Smooth muscle cell (in vitro differentiated cells): Measurements from ENCODE around the gene ERN2. TPM values are rescaled to one million over a fixed set of nuclear protein-coding genes. Genes with fewer than 3 reads are reported as not detected.

Source experiments
- DNase-seq: peaks from one replicate; lab custom pipeline; 2025; ENCODE audit not compliant: unreplicated experiment; lab: John Stamatoyannopoulos, UW
- H2AFZ ChIP-seq: fragments of 200-600 bp; sonication (generic); 2 replicates; pipeline ENCODE4 v1.6.0; 2016; ENCODE audit warnings: antibody characterized with exemption, low read depth, mild to moderate bottlenecking
- H3F3A ChIP-seq: fragments of 200-600 bp; sonication (generic); 2 replicates; pipeline ENCODE4 v1.6.0; 2017; ENCODE audit warnings: antibody characterized with exemption, low read depth
- H3K27ac ChIP-seq: fragments of 200-600 bp; sonication (generic); 2 replicates; pipeline ENCODE4 v1.5.1; 2016; ENCODE audit warnings: low read depth, mild to moderate bottlenecking
- H3K27me3 ChIP-seq: fragments of 200-600 bp; sonication (generic); 2 replicates; pipeline ENCODE4 v1.6.1; 2016; ENCODE audit warnings: low read depth, mild to moderate bottlenecking
- H3K36me3 ChIP-seq: fragments of 200-600 bp; sonication (generic); 2 replicates; pipeline ENCODE4 v1.5.1; 2016; ENCODE audit warnings: low read depth
- H3K4me1 ChIP-seq: fragments of 200-600 bp; sonication (generic); 2 replicates; pipeline ENCODE4 v1.5.1; 2016; ENCODE audit warnings: low read depth
- H3K4me2 ChIP-seq: fragments of 200-600 bp; sonication (generic); 2 replicates; pipeline ENCODE4 v1.6.0; 2016; ENCODE audit warnings: mild to moderate bottlenecking
- H3K4me3 ChIP-seq: fragments of 200-600 bp; sonication (generic); 2 replicates; pipeline ENCODE4 v1.5.1; 2016; ENCODE audit warnings: mild to moderate bottlenecking
- H3K79me2 ChIP-seq: fragments of 200-600 bp; sonication (generic); 2 replicates; pipeline ENCODE4 v1.6.0; 2016; ENCODE audit warnings: low read depth, mild to moderate bottlenecking
- H3K9ac ChIP-seq: fragments of 200-600 bp; sonication (generic); 2 replicates; pipeline ENCODE4 v1.6.0; 2016; ENCODE audit warnings: low read depth
- H3K9me3 ChIP-seq: fragments of 200-600 bp; sonication (generic); replicated peaks from 2 replicates; pipeline ENCODE4 v1.5.1; 2016; ENCODE audit warnings: low read depth
- H4K20me1 ChIP-seq: fragments of 200-600 bp; sonication (generic); 2 replicates; pipeline ENCODE4 v1.6.0; 2016; ENCODE audit warnings: low read depth
- WGBS: methylation state at CpG from one replicate; pipeline ENCODE4 v1.1.7; 2016; ENCODE audit warnings: low lambda C conversion rate; 5-methylcytosine and 5-hydroxymethylcytosine counted together
- polyA plus RNA-seq: library from polyadenylated mRNA; unstranded; fragments of >200 nt; fragmentation: Nextera tagmentation; extraction: Ambion mirVana; gene quantifications from 2 replicates; pipeline ENCODE4 v1.2.1, GENCODE V29; 2016
- total RNA-seq: library from RNA; depleted of rRNA; stranded (reverse); fragments of >200 nt; gene quantifications from 2 replicates; pipeline ENCODE4 v1.2.3, GENCODE V29; 2014
- TF ChIP-seq, protein P1 (sequence below): fragments of 200-600 bp; sonication (generic); IDR thresholded peaks from 2 replicates; pipeline ENCODE4 v1.5.1; 2017; ENCODE audit warnings: borderline replicate concordance, mild to moderate bottlenecking, antibody characterized with exemption; ENCODE audit not compliant: insufficient read depth, poor library complexity, severe bottlenecking

ERN2 gene
- total and polyA plus RNA-seq, 2 experiments from 2014 or later: not detected

DNA sequence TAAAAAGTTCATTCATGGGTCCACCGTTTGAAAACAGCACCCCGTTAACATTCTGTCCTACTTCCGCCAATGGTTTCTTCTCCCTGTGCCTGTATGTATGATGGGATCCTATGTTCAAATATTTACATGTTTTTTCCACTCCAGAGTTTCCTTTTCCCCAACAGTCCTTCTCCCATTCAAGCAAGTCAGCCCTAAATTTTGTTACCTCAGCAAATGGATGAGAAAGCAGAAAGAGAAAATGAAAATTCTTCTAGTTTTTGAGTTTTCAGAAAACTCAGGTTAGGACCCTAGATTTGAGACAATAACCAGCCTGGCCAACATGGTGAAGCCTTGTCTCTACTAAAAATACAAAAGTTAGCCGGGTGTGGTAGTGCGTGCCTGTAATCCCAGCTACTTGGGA is 3.5 kb upstream of the ERN2 start:
- Histone ChIP-seq H3K27me3 (peaks cover 61% of the 10 kb centered on the region), H3K9me3 (no peaks in the 10 kb centered on the region), H2AFZ (no peak overlapping the region), H3K9ac (no peak overlapping the region), H3K4me2 (no peak overlapping the region), H3K4me1 (no peaks in the 10 kb centered on the region), H3K27ac (no peak overlapping the region), H4K20me1 (no peaks in the 10 kb centered on the region), H3K4me3 (no peak overlapping the region), H3F3A (no peaks in the 10 kb centered on the region), H3K79me2 (no peaks in the 10 kb centered on the region), H3K36me3 (no peaks in the 10 kb centered on the region)
- WGBS: 93% methylated on average over 5 of the region's 5 CpGs
- no peak for DNase-seq
- TF ChIP-seq, protein P1, sequence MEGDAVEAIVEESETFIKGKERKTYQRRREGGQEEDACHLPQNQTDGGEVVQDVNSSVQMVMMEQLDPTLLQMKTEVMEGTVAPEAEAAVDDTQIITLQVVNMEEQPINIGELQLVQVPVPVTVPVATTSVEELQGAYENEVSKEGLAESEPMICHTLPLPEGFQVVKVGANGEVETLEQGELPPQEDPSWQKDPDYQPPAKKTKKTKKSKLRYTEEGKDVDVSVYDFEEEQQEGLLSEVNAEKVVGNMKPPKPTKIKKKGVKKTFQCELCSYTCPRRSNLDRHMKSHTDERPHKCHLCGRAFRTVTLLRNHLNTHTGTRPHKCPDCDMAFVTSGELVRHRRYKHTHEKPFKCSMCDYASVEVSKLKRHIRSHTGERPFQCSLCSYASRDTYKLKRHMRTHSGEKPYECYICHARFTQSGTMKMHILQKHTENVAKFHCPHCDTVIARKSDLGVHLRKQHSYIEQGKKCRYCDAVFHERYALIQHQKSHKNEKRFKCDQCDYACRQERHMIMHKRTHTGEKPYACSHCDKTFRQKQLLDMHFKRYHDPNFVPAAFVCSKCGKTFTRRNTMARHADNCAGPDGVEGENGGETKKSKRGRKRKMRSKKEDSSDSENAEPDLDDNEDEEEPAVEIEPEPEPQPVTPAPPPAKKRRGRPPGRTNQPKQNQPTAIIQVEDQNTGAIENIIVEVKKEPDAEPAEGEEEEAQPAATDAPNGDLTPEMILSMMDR: no peak

DNA sequence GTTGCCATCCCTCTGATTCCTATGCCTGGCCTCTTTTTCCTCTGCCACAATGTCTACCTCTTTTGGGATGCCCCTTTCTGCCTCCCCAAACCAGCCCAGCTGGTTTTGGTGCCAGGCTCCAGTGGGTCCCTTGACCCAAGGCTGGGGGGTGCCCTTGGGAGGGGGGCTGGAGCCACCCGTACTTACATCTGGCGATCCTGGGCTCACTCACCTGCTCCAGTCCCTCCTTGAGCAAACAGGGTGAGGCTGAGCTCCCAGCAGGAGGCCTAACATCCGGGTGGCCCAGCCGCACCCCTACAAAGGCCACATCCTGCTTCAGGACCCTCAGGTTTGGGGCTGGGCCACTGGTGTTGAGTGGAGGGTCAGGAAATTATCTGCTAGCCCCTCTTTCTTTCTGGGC is 1.2 kb downstream of the ERN2 start:
- H3K79me2 ChIP-seq: no peaks in the 10 kb centered on the region
- WGBS: 94% methylated on average over 4 of the region's 4 CpGs
- peaks cover 57% of the 10 kb centered on the region for H3K27me3 ChIP-seq
- H3K4me2 ChIP-seq: no peak overlapping the region
- H2AFZ ChIP-seq: no peak overlapping the region
- H3K4me3 ChIP-seq: no peak overlapping the region
- no peaks in the 10 kb centered on the region for H4K20me1 ChIP-seq
- no peak overlapping the region for H3K9ac ChIP-seq
- H3K27ac ChIP-seq: no peak overlapping the region
- TF ChIP-seq, protein P1: no peak
- no peaks in the 10 kb centered on the region for H3K36me3 ChIP-seq
- H3K4me1 ChIP-seq: no peaks in the 10 kb centered on the region
- no peak for DNase-seq
- H3F3A ChIP-seq: no peaks in the 10 kb centered on the region
- H3K9me3 ChIP-seq: no peaks in the 10 kb centered on the region

DNA sequence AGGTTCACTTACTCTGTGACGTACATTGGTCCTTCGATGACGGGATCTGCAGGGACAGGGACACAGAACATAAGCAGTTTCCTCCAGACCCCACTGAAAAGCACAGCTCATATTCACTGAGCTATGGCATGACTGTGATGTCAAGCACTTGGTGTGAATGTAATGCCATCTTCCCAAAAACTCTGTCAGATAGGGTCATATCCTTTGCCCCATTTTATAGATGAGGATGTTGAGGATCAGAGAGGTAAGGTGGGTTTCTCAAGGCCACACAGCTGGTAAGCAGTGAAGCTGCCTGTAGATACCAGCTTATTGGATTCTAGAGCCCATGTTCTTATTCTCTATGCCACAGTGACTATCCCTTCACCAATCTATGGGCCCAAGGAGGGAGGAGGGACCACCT is 2.5 kb downstream of the ERN2 start:
- no peaks in the 10 kb centered on the region for H4K20me1 ChIP-seq
- no peak overlapping the region for H3K27ac ChIP-seq
- no peaks in the 10 kb centered on the region for H3K9me3 ChIP-seq
- TF ChIP-seq, protein P1: no peak
- H3K9ac ChIP-seq: no peak overlapping the region
- peaks cover 51% of the 10 kb centered on the region for H3K27me3 ChIP-seq
- H3K79me2 ChIP-seq: no peaks in the 10 kb centered on the region
- H3K36me3 ChIP-seq: no peaks in the 10 kb centered on the region
- DNase-seq: no peak
- WGBS: 86% methylated on average over 3 of the region's 3 CpGs
- H3K4me1 ChIP-seq: no peaks in the 10 kb centered on the region
- H2AFZ ChIP-seq: no peak overlapping the region
- H3F3A ChIP-seq: no peaks in the 10 kb centered on the region
- no peak overlapping the region for H3K4me3 ChIP-seq
- H3K4me2 ChIP-seq: no peak overlapping the region

DNA sequence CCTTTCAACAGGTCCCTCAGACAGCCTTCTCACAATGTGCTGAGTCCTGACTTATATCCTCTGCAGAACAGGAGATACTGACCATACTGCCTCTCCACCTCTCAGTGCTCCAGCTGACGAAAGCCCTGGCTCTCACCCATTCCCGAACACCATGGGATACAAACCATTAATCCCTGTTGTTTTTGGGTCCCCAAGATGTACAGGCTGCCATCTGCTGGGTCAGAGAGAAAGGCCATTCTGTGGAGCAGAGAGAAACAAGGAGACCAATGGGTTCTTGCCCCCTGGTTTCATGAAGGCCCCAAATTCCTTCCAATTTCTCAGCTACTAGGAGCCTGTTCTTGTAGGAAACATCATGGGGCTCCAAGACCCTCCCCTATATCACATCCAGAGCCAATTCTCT is 3.0 kb downstream of the ERN2 start:
- H4K20me1 ChIP-seq: no peaks in the 10 kb centered on the region
- H3F3A ChIP-seq: no peaks in the 10 kb centered on the region
- no peak overlapping the region for H3K4me2 ChIP-seq
- H3K4me1 ChIP-seq: no peaks in the 10 kb centered on the region
- H3K9ac ChIP-seq: no peak overlapping the region
- H3K4me3 ChIP-seq: no peak overlapping the region
- H2AFZ ChIP-seq: no peak overlapping the region
- H3K27me3 ChIP-seq: peaks cover 46% of the 10 kb centered on the region
- no peaks in the 10 kb centered on the region for H3K79me2 ChIP-seq
- H3K36me3 ChIP-seq: no peaks in the 10 kb centered on the region
- TF ChIP-seq, protein P1: no peak
- no peak overlapping the region for H3K27ac ChIP-seq
- no peak for DNase-seq
- 85% methylated on average over 2 of the region's 2 CpGs for WGBS
- no peaks in the 10 kb centered on the region for H3K9me3 ChIP-seq
